ENCODE data around the gene RUNX1. TPM values are rescaled to one million over a fixed set of nuclear protein-coding genes. Genes with fewer than 3 reads are reported as not detected.

RUNX1 gene
- total RNA-seq, 1 donor, result 40.9 TPM

GRCh38 chr21:34797921-34798535 is 251.1 kb downstream of the RUNX1 start:
- H3K79me2 ChIP-seq (ENCODE audit: insufficient read depth, low read length), result peaks cover 59% of the 10 kb centered on the region
- no peak for DNase-seq (ENCODE audit: insufficient read length, low spot score, missing footprints)
- H4K20me1 ChIP-seq (ENCODE audit: insufficient read depth, low read length), result peaks cover 18% of the 10 kb centered on the region
- no peak for TF ChIP-seq CTCF (IDR thresholded peaks at IDR 0.05; ENCODE audit: extremely low read depth, low read depth, low read length)
- H3K4me2 ChIP-seq (ENCODE audit: insufficient read depth, low read length), result no peak overlapping the region
- no peak overlapping the region for H2AFZ ChIP-seq (ENCODE audit: low read length)
- H3K36me3 ChIP-seq (ENCODE audit: insufficient read depth, low read length), result peaks cover 85% of the 10 kb centered on the region
- peak overlapping the region; percentile 85 for H3K27ac ChIP-seq (ENCODE audit: low read depth, low read length)
- H3K4me3 ChIP-seq (ENCODE audit: insufficient read depth, low read length), result no peak overlapping the region
- H3K4me1 ChIP-seq (ENCODE audit: insufficient read depth, low read length), result peaks cover 58% of the 10 kb centered on the region
- H3K9me3 ChIP-seq (ENCODE audit: low read depth, low read length), result no peaks in the 10 kb centered on the region
- H3K27me3 ChIP-seq (ENCODE audit: insufficient read depth, low read length), result no peaks in the 10 kb centered on the region

GRCh38 chr21:34797201-34797525 is 251.9 kb downstream of the RUNX1 start:
- Histone ChIP-seq H2AFZ (ENCODE audit: low read length) (no peak overlapping the region), H3K36me3 (ENCODE audit: insufficient read depth, low read length) (peaks cover 84% of the 10 kb centered on the region), H3K4me3 (ENCODE audit: insufficient read depth, low read length) (no peak overlapping the region), H3K27ac (ENCODE audit: low read depth, low read length) (peak overlapping the region; percentile 85), H3K4me1 (ENCODE audit: insufficient read depth, low read length) (peaks cover 50% of the 10 kb centered on the region), H3K79me2 (ENCODE audit: insufficient read depth, low read length) (peaks cover 57% of the 10 kb centered on the region), H3K27me3 (ENCODE audit: insufficient read depth, low read length) (no peaks in the 10 kb centered on the region), H3K9me3 (ENCODE audit: low read depth, low read length) (no peaks in the 10 kb centered on the region), H4K20me1 (ENCODE audit: insufficient read depth, low read length) (peaks cover 18% of the 10 kb centered on the region), H3K4me2 (ENCODE audit: insufficient read depth, low read length) (no peak overlapping the region)
- no peak for TF ChIP-seq CTCF (IDR thresholded peaks at IDR 0.05; ENCODE audit: extremely low read depth, low read depth, low read length)
- DNase-seq (ENCODE audit: insufficient read length, low spot score, missing footprints), result no peak

- Histone ChIP-seq H2AFZ (ENCODE audit: low read length) (no peak overlapping the region), H3K79me2 (ENCODE audit: insufficient read depth, low read length) (peaks cover 52% of the 10 kb centered on the region), H3K36me3 (ENCODE audit: insufficient read depth, low read length) (peaks cover 84% of the 10 kb centered on the region), H4K20me1 (ENCODE audit: insufficient read depth, low read length) (peaks cover 18% of the 10 kb centered on the region), H3K4me3 (ENCODE audit: insufficient read depth, low read length) (no peak overlapping the region), H3K4me1 (ENCODE audit: insufficient read depth, low read length) (peaks cover 44% of the 10 kb centered on the region), H3K9me3 (ENCODE audit: low read depth, low read length) (no peaks in the 10 kb centered on the region), H3K4me2 (ENCODE audit: insufficient read depth, low read length) (no peak overlapping the region), H3K27me3 (ENCODE audit: insufficient read depth, low read length) (no peaks in the 10 kb centered on the region), H3K27ac (ENCODE audit: low read depth, low read length) (peak overlapping the region; percentile 85)
- no peak for DNase-seq (ENCODE audit: insufficient read length, low spot score, missing footprints)
- TF ChIP-seq CTCF (IDR thresholded peaks at IDR 0.05; ENCODE audit: extremely low read depth, low read depth, low read length), result no peak
These were observed 252.4 kb downstream of the RUNX1 start for GRCh38 chr21:34796518-34797200.

GRCh38 chr21:34795548-34796180 is 253.4 kb downstream of the RUNX1 start:
- Histone ChIP-seq H3K4me1 (ENCODE audit: insufficient read depth, low read length) (peaks cover 35% of the 10 kb centered on the region), H3K36me3 (ENCODE audit: insufficient read depth, low read length) (peaks cover 94% of the 10 kb centered on the region), H3K27me3 (ENCODE audit: insufficient read depth, low read length) (no peaks in the 10 kb centered on the region), H3K79me2 (ENCODE audit: insufficient read depth, low read length) (peaks cover 48% of the 10 kb centered on the region), H3K27ac (ENCODE audit: low read depth, low read length) (peak overlapping the region; percentile 85), H3K4me3 (ENCODE audit: insufficient read depth, low read length) (no peak overlapping the region), H3K9me3 (ENCODE audit: low read depth, low read length) (no peaks in the 10 kb centered on the region), H2AFZ (ENCODE audit: low read length) (no peak overlapping the region), H3K4me2 (ENCODE audit: insufficient read depth, low read length) (no peak overlapping the region), H4K20me1 (ENCODE audit: insufficient read depth, low read length) (peaks cover 18% of the 10 kb centered on the region)
- no peak for TF ChIP-seq CTCF (IDR thresholded peaks at IDR 0.05; ENCODE audit: extremely low read depth, low read depth, low read length)
- peak; percentile 89 for DNase-seq (ENCODE audit: insufficient read length, low spot score, missing footprints)

All from osteoblast (primary cell).